GM19467 (cell line): ENCODE results near the gene AQP2.

Source experiments
- ATAC-seq: cut with Tn5 transposase; IDR thresholded peaks from one replicate; pipeline ENCODE4 v1.9.1; 2021; ENCODE audit warnings: mild to moderate bottlenecking, moderate library complexity; ENCODE audit not compliant: unreplicated experiment

Gene AQP2, protein sequence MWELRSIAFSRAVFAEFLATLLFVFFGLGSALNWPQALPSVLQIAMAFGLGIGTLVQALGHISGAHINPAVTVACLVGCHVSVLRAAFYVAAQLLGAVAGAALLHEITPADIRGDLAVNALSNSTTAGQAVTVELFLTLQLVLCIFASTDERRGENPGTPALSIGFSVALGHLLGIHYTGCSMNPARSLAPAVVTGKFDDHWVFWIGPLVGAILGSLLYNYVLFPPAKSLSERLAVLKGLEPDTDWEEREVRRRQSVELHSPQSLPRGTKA

DNA sequence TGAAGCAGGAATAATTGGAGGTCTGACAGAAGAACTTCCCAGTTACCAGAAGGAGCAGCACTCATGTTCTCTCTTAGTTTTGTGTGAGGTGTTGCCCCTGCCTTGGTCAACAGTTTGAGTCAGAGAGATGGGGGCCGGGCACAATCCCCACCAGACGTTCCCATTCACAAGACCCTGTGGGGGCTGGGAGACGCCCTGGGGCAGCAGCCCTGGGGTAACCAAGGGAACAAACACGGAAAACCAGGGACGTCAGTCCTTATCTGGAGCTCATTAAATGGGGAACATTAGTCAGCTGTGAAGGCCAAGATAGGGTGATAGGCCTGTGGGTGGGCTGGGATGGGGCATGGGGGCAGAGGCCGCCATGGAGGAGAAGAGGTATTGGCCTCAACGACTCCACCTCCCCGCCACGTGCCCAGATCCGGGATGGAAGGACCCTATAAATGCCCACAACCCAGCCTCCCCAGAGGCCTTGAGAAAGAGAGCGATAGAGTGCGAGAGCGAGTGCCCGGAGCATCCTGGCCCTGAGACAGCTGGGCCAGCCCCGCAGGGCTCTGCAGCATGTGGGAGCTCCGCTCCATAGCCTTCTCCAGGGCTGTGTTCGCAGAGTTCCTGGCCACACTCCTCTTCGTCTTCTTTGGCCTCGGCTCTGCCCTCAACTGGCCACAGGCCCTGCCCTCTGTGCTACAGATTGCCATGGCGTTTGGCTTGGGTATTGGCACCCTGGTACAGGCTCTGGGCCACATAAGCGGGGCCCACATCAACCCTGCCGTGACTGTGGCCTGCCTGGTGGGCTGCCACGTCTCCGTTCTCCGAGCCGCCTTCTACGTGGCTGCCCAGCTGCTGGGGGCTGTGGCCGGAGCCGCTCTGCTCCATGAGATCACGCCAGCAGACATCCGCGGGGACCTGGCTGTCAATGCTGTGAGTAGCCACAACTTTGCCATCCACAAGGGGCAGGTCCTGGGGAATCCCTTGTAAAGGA is at the start of gene AQP2:
Gene AQP2, plus strand, starts transcription at position 465 of the 979 bp plus-strand sequence. Its CDS starts 94 bp downstream, at position 559.
- no peak for ATAC-seq

DNA sequence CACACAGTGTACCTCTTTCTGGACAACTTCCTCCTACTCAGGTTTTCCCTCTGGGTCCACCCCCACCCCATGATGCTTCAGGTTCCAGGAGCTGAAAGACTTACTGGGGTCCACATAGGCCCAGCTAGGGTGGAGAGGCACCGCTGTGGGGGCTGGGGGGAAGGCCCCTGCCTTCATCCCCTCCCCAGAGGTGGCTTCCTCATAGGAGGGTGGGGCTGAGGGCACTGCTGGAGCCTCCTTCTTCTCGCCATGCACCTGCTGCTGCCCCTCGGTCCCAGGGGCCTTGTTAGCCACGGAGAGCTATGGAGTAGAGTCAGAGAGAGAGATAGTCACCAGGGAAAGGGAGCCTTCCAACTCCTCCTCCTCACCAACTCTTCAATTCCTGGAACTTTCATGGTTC is 49.5 kb upstream of the AQP2 start:
- ATAC-seq, result no peak

DNA sequence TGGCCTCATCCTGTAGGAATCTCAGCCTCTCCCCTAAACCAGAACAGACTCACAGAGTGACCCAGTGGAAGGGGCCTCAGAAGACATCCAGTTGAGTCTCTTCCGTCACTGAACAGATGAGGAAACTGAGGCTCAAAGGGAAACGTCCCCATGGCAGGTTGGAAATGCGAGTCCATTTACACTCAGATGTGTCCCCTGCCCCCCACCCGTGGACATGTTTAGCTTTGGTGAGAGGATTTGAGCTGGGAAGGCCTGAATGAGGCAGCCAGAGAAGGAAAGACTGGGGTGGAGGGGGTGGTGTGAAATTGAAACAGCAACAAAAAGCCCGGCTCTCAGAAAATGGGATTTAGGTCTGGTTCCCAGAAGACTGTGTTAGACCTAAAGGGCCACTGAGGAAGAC is 48.6 kb upstream of the AQP2 start:
- ATAC-seq, result no peak

DNA sequence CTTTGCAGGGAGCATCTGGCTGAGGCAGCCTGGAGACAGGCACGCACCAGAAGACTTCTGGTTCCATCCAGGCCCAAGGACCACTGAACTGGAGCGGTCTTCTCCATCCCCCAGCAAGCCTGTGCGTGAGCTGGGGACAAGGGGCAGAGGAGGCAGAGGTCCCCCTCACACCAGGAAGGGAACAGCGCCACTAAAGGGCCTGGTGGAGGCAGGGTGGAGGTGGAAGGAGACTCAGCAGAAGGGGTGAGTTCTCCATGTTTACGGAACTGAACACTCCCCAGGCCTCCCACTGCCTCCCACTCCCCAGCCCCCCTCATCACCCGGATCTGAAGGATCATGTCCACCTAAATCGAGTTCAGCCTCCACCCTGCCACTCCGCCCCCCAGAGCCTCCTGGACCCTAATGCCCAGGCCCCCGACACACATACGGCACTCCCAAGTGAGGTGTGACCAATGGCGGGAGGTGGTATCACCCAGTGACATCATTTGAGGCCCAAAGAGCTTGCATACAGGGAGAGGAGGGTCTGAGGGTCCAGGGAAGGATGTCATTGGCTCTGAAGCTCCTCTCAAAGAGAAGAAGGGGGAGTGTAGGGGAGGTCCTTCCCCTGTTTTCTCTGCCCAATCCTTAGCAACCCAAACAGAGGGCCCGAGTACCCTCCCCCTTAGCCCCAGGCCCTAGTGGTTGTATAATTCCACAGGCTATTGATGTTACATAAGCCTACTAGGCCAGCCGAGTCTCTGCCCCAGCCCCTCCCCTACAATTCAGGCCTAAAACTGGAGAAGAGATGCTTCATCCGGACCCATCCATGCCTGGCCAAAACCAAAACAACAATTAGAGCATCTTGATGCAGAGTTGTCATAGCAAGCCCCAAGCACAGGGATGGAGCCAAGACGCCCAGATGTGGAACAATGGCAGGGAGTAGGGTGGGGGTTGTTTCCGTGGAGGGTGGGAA is 47.9 kb upstream of the AQP2 start:
- no peak for ATAC-seq

DNA sequence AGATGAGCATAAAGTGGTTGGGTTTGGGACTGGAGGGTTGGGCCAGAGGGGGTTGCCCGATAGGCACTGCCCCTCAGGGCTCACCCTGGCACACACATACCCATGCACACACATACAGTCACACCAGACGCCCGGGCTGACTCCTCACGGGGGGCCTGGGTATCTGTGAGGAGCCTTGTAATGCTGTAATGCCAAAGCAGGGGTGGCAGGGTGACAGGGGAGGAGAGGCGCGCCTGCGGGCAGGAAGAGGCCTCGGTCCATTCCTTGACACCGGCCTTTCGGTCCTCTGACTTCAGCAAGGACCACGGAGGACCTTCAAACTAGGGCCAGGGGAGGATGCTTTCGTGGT is 47.2 kb upstream of the AQP2 start:
- no peak for ATAC-seq

DNA sequence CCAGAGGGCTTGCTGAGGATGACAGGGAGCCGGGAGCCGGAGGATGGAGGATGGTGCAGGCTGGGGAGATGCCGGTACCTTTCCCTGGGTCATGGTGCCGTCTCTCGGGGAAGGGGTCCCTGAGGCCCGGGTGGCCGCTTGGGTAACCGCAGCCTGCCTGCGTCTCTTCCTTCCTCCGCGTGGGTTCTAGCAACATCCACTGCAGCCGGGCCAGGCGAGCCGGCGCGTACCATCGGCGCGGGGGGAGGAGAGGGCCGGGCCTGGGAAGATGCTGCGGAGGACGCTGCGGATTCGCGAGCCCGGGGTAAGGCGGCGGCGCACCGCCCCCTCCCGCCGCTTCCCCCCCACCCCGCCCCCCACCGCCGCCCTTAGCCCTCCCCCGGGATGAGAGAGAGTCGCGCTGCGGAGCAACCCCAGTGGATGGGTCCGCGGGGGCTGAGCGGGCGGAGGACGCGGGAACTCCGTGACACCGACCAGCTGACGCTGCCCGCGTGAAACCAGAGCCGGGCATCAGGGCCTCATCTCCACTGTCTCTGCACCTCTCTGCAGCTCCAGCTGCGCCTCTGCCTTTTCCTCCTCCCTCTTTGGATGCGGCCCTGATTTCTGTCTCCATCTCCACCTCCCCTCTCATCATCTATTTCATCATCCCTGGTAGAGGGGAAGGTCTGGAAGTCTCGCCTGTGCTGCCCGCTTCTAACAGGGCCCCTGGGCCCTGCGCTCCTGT is 46.7 kb upstream of the AQP2 start, which contains the start of gene FAIM2:
Gene FAIM2, minus strand, starts transcription at position 201 of the 724 bp plus-strand sequence. Its CDS starts 108 bp downstream, at position 93.
- ATAC-seq, result no peak

DNA sequence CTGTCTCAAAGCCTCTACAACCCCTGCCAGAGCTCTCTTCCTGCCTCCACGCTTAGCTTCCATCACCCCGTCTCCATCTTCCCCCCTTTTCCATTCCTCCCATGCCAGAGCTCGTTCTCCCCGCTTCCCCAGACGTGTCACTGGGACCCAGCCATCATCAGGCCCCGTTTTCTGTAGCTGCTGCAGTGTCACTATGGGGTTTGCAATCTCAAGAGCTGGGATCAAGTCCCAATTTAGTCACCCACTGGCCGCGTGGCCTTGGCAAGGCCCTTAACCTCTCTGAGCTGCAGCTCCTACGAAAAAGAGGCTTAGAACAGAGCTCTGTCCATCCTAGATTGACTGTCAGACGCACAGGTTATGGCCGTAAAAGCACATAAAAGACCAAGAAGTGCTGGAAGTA is 45.9 kb upstream of the AQP2 start:
- ATAC-seq, result no peak

DNA sequence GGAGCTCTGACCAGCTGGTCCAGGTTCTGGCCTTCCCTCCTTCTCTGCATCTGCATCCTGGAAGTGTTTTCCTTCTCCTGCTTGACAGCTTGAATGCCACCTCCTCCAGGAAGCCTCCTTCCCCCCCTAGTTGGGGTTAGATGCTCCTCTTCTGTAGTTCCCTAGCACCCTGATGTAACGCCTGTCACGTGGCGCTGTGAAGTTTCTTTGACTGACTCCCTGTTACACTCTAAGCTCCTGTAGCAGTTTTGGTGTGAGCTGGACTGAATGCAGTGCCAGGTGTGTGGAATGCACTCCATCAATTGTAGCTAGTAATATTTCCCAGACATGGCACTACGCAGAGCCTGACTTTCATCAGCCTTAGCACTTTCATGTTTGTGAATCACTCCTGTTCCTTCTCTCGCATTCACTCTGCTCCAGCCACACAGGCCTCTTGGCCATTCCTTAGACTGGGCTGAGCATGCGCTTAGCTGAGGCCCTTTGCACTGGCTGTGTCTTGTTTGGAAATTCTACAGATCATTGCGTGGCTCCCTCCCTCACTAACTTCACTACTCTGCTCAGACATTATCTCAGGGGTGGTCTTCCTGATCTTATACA is 44.7 kb upstream of the AQP2 start:
- no peak for ATAC-seq

DNA sequence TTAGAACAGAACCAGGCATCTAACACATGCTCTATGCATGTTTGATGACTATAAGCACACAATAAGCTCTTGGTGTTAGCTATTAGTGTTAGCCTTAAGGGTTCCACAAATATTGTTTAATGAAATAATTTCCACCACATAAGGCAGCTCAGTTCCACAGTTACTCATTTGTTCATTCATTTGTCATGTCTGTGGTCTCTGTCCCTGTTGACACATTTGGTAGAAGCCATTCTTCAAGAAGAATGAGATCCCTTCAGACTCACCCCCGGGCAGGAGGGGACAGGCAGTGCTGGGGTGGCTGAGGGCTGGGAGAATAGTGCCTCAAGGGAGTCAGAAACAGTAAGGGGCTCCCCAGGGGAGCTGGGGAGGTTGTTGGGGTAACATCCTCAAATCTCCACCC is 43.2 kb upstream of the AQP2 start:
- no peak for ATAC-seq

DNA sequence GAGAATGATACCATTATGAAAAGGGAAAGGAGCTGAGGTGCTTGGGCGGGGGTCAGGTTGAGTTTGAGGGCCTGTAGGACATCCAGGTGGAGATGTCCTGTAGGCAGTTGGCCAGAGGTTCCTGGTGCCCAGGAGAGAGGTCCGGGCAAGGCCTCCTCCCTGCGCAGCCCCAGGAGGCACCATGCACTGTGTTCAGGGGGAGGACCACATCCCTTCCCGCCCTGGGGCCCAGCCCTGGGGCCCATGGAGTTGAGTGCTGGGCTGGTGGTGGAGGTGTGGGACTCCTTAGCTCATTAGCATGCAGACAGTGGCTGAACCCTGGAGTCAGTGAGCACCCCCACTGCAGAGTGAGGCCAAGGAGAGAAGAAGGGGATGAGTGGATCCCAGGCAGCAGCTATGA is 41.2 kb upstream of the AQP2 start:
- ATAC-seq, result no peak

DNA sequence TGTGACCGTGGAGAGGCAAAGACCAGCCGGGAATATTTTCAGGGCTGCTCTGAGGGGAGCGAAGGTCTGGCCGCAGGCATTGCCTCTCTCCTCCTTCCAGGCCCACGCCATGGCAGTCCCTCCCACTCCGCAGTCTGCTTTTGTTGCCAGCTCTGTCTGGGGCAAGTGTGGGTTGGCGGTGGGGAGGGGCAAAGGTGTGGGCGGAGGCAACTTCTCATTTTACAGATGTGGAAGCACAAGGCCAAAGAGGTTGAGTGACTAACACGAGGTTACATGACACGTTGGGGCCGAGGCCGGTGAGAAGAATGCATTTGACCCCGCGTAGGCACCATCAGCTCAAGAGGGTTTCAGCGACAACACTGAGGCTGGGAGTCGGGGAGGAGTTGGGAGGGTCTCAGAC is 40.7 kb upstream of the AQP2 start:
- no peak for ATAC-seq

DNA sequence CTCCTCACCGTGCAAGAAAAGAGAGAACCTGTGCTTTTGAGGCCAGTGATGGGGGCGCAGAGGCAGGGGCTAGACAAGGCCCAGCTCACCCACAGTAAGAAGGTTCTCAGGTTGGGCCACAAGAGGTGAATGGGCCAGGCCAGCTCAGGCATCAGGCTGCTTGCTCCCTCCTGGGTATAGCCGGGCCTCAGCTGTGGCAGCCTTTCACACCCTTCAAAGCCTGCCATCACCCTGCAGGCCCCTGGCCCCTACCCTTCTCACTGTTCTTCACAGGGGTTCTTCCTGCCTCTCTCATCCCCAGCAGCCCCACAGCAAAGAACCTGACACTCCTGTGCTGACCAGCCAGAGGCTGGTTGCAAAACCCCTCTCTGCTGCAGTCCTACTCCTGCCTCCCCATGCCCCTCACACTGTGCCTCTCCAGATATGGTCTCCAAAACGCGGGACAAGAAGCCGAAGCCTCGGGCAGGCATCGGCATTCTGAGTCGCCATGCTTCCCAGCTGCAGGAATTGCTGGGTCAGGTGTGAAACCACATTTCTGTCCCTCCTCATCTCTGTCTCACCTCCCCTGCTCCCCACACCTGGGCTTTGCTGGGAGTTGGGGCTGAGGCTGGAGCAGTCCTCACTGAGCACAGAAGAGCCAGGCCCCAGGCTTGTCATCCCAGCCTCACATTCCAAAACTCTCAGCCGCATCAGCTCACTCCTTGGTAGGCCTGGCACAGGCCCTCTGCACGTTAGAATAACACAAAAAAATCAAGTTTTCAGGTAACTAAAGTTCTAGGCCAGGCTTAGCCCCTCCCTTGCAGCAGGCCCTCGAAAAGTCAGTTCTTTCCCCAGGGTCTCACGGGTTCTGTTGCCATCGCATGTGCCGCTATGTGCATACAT is 40.0 kb upstream of the AQP2 start:
- ATAC-seq, result no peak

DNA sequence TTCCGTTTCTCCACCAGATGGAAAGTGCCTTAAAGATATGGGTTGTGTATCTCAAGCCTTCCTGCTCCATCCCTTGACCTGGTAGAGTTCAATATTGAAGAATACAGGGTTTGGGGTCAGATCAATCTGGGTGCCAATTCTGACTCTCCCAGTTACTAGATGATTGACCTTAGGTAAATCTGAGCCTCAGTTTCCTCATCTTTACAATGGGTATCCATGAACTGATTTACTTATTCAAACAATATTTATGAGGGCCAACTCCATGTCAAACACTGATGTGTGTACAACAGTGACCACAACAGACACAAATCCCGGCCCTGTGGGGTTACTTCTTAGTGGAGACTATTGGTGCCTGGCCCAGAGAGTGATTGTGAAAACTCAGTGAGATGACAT is 39.3 kb upstream of the AQP2 start:
- ATAC-seq, result no peak

DNA sequence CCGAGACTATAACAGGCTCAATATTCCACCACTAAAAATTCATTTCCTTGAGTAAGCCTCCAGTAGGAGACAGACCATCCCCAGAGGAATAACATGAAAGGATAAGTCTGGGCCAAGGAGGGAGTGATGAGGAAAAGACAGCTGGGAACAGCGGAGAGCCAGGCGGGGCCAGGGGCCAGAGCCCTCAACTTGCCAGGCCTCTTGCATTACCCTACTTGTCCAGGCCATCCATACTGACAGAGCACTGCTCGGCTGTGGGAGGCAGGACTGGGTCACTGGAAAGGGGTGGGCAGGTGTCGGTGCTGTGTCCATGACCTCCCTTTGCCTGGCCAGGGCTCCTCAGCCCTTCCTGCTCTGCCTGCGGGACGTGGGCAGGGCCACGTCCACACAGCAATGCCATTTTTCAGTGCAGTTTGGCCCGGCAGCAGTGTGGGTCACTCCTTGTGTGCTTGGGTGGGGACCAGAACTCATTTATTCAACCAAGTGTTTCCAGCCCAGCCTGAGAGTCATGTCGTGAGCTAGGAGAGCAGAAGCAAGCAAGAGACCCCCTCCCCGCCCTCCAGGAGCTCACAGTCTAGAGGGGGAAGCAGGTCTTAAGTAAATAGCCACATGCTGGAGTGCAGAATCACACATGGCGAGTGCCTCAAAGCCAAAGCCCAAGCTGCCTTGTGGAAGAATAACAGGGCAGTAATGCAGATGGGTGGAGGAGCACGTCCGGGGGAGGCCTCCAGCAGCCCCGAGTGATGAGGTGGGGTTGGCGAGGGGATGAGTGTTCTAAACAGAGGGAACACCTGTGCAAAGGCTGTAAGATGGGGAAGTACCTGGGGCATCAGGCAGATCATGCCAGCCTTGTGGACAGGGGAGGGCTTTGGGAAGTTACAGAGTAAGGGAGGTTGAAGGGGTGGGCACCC is 37.9 kb upstream of the AQP2 start:
- no peak for ATAC-seq

DNA sequence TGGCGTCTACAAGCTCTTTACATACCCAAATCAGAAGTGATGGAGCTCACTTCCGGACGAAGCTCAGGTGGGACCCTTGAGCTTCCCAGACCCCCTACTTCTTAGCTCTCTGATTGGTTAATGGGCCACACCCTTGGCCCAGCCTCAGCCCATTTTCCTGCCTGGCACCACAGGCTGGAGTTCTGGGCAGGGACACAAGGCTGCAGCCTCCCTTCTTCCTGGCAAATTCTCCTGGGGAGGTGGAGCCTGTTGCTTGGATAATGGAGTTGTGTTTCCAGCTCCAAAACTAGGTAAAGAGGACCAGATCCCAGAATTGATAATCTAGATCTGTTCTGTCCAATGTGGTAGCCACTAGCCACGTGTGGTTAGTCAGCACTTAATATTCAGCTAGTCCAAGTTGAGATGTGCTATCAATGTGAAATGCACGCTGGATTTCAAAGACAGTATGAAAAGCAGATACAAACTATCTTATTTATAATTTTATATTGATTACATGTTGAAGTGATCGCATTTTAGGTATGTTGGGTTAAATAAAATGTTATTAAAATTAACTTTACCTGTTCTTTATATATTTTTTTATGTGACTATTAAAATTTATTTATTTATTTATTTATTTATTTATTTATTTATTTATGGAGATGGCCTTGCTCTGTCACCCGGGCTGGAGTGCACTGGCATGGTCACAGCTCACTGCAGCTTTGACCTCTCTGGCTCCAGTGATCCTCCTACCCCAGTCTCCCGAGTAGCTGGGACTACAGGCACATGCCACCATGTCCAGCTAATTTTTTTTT is 34.2 kb upstream of the AQP2 start:
- ATAC-seq, result no peak

DNA sequence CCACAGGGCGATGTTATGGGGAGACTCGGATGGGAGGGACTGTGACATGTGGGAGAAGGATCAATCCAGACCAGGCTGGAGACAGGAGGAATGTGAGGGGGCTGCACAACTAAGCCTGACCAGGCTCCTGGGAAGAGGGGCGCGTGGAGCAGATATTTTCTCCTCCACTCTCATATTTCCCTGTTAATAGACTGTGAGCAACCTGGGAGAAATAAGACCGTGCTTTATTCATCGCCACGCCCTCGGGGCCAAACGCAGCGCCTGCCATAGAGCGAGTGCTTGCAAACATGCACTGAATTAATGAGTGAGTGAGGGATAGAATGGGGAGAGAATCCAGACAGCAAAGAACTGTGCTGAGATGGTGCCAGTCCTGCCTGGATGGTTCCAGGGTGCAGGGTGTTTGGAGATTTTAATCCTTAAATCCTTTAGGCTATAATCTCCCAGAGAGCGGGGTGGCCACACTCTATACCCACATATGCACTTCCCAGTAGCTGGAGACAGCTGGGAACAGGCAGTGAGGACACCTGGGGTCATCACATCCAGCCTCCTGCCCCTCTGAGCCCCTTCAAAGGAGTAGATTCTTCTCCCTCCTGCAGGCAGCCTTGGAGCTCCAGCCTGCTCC is 33.3 kb upstream of the AQP2 start:
- no peak for ATAC-seq

DNA sequence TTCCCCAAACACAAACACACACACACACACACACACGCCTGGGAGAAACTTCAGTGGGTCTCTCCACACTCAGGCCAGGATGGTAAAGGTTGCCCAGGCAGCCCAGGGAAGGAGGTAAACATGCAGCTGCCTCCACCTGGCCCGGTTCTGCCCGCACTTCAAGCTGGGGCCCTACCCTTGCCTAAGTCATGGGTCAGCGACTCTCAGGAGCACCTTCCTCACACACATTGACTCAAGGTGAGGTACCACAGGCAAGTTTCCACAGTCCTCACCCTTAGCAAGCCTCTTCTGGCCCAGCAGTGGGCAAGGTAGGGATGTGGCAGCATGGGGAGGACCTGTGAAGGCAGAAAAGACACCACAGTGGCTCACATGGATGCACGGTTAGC is 32.8 kb upstream of the AQP2 start:
- ATAC-seq, result no peak
